H9 (cell line): ENCODE measurements around the gene DAPK2. TPM values are rescaled to one million over a fixed set of nuclear protein-coding genes. Genes with fewer than 3 reads are reported as not detected.

Experiments used
- DNase-seq: peaks from one replicate; pipeline ENCODE4 v3.0.0-alpha.2; 2017
- H2AFZ ChIP-seq: one replicate; pipeline ENCODE4 v1.6.1; 2013; ENCODE audit warnings: mild to moderate bottlenecking, low read length, control low read depth, moderate library complexity
- H2AK5ac ChIP-seq: 2 replicates; pipeline ENCODE4 v1.6.1; 2013; ENCODE audit warnings: low read length, control low read depth, mixed read lengths; ENCODE audit not compliant: insufficient read length
- H2BK120ac ChIP-seq: one replicate; pipeline ENCODE4 v1.6.1; 2013; ENCODE audit warnings: low read depth, mild to moderate bottlenecking, low read length, control low read depth, inconsistent platforms; ENCODE audit not compliant: poor library complexity, severe bottlenecking
- H2BK12ac ChIP-seq: 2 replicates; pipeline ENCODE4 v1.6.1; 2013; ENCODE audit warnings: low read length, control low read depth, mixed read lengths, low read depth; ENCODE audit not compliant: insufficient read length
- H2BK15ac ChIP-seq: 2 replicates; pipeline ENCODE4 v1.6.1; 2013; ENCODE audit warnings: low read depth, low read length, control low read depth
- H2BK20ac ChIP-seq: one replicate; pipeline ENCODE4 v1.6.1; 2013; ENCODE audit warnings: low read depth, mild to moderate bottlenecking, low read length, control low read depth, inconsistent platforms; ENCODE audit not compliant: poor library complexity, severe bottlenecking
- H2BK5ac ChIP-seq: 2 replicates; pipeline ENCODE4 v1.6.1; 2013; ENCODE audit warnings: low read length, control low read depth, mixed read lengths; ENCODE audit not compliant: insufficient read length
- H3K14ac ChIP-seq: 2 replicates; pipeline ENCODE4 v1.6.1; 2013; ENCODE audit warnings: low read length, control low read depth; ENCODE audit not compliant: insufficient read depth
- H3K18ac ChIP-seq: 2 replicates; pipeline ENCODE4 v1.6.1; 2013; ENCODE audit warnings: low read depth, mild to moderate bottlenecking, mixed read lengths, low read length, control low read depth; ENCODE audit not compliant: insufficient read length
- H3K23ac ChIP-seq: 2 replicates; pipeline ENCODE4 v1.6.1; 2013; ENCODE audit warnings: low read length, control low read depth, mixed read lengths, low read depth; ENCODE audit not compliant: insufficient read length
- H3K23me2 ChIP-seq: 2 replicates; pipeline ENCODE4 v1.6.1; 2013; ENCODE audit warnings: low read depth, mild to moderate bottlenecking, mixed read lengths, low read length, control low read depth; ENCODE audit not compliant: insufficient read length, poor library complexity, severe bottlenecking
- H3K27ac ChIP-seq: 2 replicates; pipeline ENCODE4 v1.5.1; 2013; ENCODE audit warnings: low read length, control low read depth, mixed read lengths, low read depth; ENCODE audit not compliant: insufficient read length
- H3K27me3 ChIP-seq: 2 replicates; pipeline ENCODE4 v1.6.1; 2013; ENCODE audit warnings: low read length, control low read depth, inconsistent platforms; ENCODE audit not compliant: insufficient read depth
- H3K4ac ChIP-seq: 2 replicates; pipeline ENCODE4 v1.6.1; 2013; ENCODE audit warnings: low read depth, mild to moderate bottlenecking, control low read depth, inconsistent platforms, low read length, moderate library complexity
- H3K4me1 ChIP-seq: 2 replicates; pipeline ENCODE4 v1.6.1; 2013; ENCODE audit warnings: low read length, control low read depth, inconsistent platforms; ENCODE audit not compliant: insufficient read depth
- H3K4me2 ChIP-seq: 2 replicates; pipeline ENCODE4 v1.6.1; 2013; ENCODE audit warnings: low read length, control low read depth, mixed read lengths; ENCODE audit not compliant: insufficient read length, insufficient read depth
- H3K56ac ChIP-seq: 2 replicates; pipeline ENCODE4 v1.6.1; 2013; ENCODE audit warnings: low read depth, mild to moderate bottlenecking, mixed read lengths, low read length, control low read depth; ENCODE audit not compliant: insufficient read length
- H3K79me1 ChIP-seq: 2 replicates; pipeline ENCODE4 v1.6.1; 2013; ENCODE audit warnings: low read depth, mild to moderate bottlenecking, moderate library complexity, low read length, control low read depth, inconsistent platforms; ENCODE audit not compliant: insufficient read depth, poor library complexity, severe bottlenecking
- H3K79me2 ChIP-seq: 2 replicates; pipeline ENCODE4 v1.6.1; 2013; ENCODE audit warnings: low read length, control low read depth, inconsistent platforms; ENCODE audit not compliant: insufficient read depth
- H3K9ac ChIP-seq: 2 replicates; pipeline ENCODE4 v1.6.1; 2013; ENCODE audit warnings: low read length, control low read depth, mixed read lengths; ENCODE audit not compliant: insufficient read length; ENCODE audit errors: extremely low read depth
- H3K9me3 ChIP-seq: one replicate; pipeline ENCODE4 v1.6.1; 2013; ENCODE audit warnings: low read depth, low read length, inconsistent platforms; ENCODE audit not compliant: control insufficient read depth
- H3T11ph ChIP-seq: one replicate; pipeline ENCODE4 v1.6.1; 2013; ENCODE audit warnings: mild to moderate bottlenecking, low read length, control low read depth, inconsistent platforms
- H4K20me1 ChIP-seq: one replicate; pipeline ENCODE4 v1.6.1; 2013; ENCODE audit not compliant: control insufficient read depth, insufficient read length, insufficient read depth
- H4K5ac ChIP-seq: 2 replicates; pipeline ENCODE4 v1.6.1; 2013; ENCODE audit warnings: low read depth, mild to moderate bottlenecking, mixed read lengths, low read length, control low read depth; ENCODE audit not compliant: insufficient read length
- H4K8ac ChIP-seq: replicated peaks from 2 replicates; pipeline ENCODE4 v1.6.1; 2013; ENCODE audit warnings: low read length, control low read depth, mixed read lengths, low read depth; ENCODE audit not compliant: insufficient read length
- H4K91ac ChIP-seq: 2 replicates; pipeline ENCODE4 v1.6.1; 2013; ENCODE audit warnings: low read depth, mild to moderate bottlenecking, moderate library complexity, mixed read lengths, low read length, control low read depth; ENCODE audit not compliant: insufficient read length
- H3K27ac Mint-ChIP-seq, 3 experiments: 2 replicates in 2 of 3; 3 replicates in 1 of 3; pipeline ENCODE4 v1.8.0; 2020 to 2021; ENCODE audit warnings: mixed read lengths in 3 of 3, mild to moderate bottlenecking in 1 of 3, moderate library complexity in 1 of 3
- H3K27me3 Mint-ChIP-seq: 2 replicates; pipeline ENCODE4 v1.8.0; 2021; ENCODE audit warnings: low read depth, mild to moderate bottlenecking, moderate library complexity, mixed read lengths
- H3K36me3 Mint-ChIP-seq, 3 experiments: 2 replicates in 2 of 3; 3 replicates in 1 of 3; pipeline ENCODE4 v1.8.0; 2020 to 2021; ENCODE audit warnings: low read depth in 3 of 3, mixed read lengths in 3 of 3; ENCODE audit not compliant: insufficient read depth in 1 of 3
- H3K4me1 Mint-ChIP-seq, 2 experiments: 2 replicates each; pipeline ENCODE4 v1.8.0; 2020; ENCODE audit warnings: mixed read lengths in 2 of 2
- H3K4me3 Mint-ChIP-seq, 2 experiments: 2 replicates in 1 of 2; 3 replicates in 1 of 2; pipeline ENCODE4 v1.8.0; 2020 to 2021; ENCODE audit warnings: mild to moderate bottlenecking in 2 of 2, mixed read lengths in 2 of 2, moderate library complexity in 1 of 2
- H3K9me3 Mint-ChIP-seq, 2 experiments: 2 replicates in 1 of 2; 3 replicates in 1 of 2; pipeline ENCODE4 v1.8.0; 2020; ENCODE audit warnings: mild to moderate bottlenecking in 2 of 2, mixed read lengths in 2 of 2, moderate library complexity in 1 of 2
- CTCF ChIP-seq: fragments of 200-600 bp; sonication (generic); conservative IDR thresholded peaks from 3 replicates; pipeline ENCODE4 v1.8.0; 2021; ENCODE audit warnings: antibody characterized with exemption, mild to moderate bottlenecking
- WGBS: extraction: QIAGEN DNeasy Blood & Tissue Kit; methylation state at CpG from one replicate; pipeline ENCODE4 v1.1.7; 2013; ENCODE audit warnings: missing lambda C conversion rate, low lambda C conversion rate, mixed read lengths; ENCODE audit not compliant: insufficient read length; ENCODE audit errors: extremely low coverage; 5-methylcytosine and 5-hydroxymethylcytosine counted together
- total RNA-seq: library from RNA; stranded (reverse); gene quantifications from 2 replicates; pipeline ENCODE4 v1.2.1, GENCODE V29; 2021

DAPK2 gene
- total RNA-seq, 1 experiment from 2014 or later = 3.5 TPM

- no peak overlapping the region for H2BK15ac ChIP-seq
- H3K9me3 ChIP-seq = no peaks in the 10 kb centered on the region
- H3K23ac ChIP-seq = no peak overlapping the region
- no peak overlapping the region for H3K14ac ChIP-seq
- no peak overlapping the region for H2BK20ac ChIP-seq
- DNase-seq = no peak
- no CpG with 5 or more reads among the region's 1 CpG for WGBS
- no peak overlapping the region for H3K27ac ChIP-seq
- no peak overlapping the region for H4K5ac ChIP-seq
- no peak overlapping the region for H2AK5ac ChIP-seq
- no peak overlapping the region for H2AFZ ChIP-seq
- no peak overlapping the region for H2BK5ac ChIP-seq
- no peak overlapping the region for H2BK120ac ChIP-seq
- no peak overlapping the region for H3T11ph ChIP-seq
- no peaks in the 10 kb centered on the region for H3K9me3 Mint-ChIP-seq
- no peaks in the 10 kb centered on the region for H3K36me3 Mint-ChIP-seq
- no peak overlapping the region for H3K56ac ChIP-seq
- H3K9ac ChIP-seq = no peak overlapping the region
- H3K4me1 ChIP-seq = no peaks in the 10 kb centered on the region
- no peak overlapping the region for H2BK12ac ChIP-seq
- H3K4ac ChIP-seq = no peak overlapping the region
- H4K91ac ChIP-seq = no peak overlapping the region
- H4K20me1 ChIP-seq = no peaks in the 10 kb centered on the region
- H3K4me2 ChIP-seq = no peak overlapping the region
- H4K8ac ChIP-seq = no peak overlapping the region
- no peaks in the 10 kb centered on the region for H3K23me2 ChIP-seq
- no peaks in the 10 kb centered on the region for H3K4me1 Mint-ChIP-seq
- H3K27me3 Mint-ChIP-seq = no peaks in the 10 kb centered on the region
- no peak overlapping the region; a peak in 1 of 7 replicates for H3K27ac Mint-ChIP-seq
- H3K79me2 ChIP-seq = no peaks in the 10 kb centered on the region
- H3K4me3 Mint-ChIP-seq = no peak overlapping the region
- H3K27me3 ChIP-seq = no peaks in the 10 kb centered on the region
- no peak overlapping the region for H3K18ac ChIP-seq
- no peaks in the 10 kb centered on the region for H3K79me1 ChIP-seq
- TF ChIP-seq CTCF = no peak
Measured at GRCh38 chr15:63888146-63888545, 158.1 kb downstream of the DAPK2 start.
